HG03442 (cell line): Measurements from ENCODE around the gene ISYNA1.

Source experiments
- ATAC-seq: cut with Tn5 transposase; IDR thresholded peaks from one replicate; pipeline ENCODE4 v1.9.1; 2021; ENCODE audit warnings: mild to moderate bottlenecking, moderate library complexity; ENCODE audit not compliant: unreplicated experiment

The ISYNA1 gene

DNA sequence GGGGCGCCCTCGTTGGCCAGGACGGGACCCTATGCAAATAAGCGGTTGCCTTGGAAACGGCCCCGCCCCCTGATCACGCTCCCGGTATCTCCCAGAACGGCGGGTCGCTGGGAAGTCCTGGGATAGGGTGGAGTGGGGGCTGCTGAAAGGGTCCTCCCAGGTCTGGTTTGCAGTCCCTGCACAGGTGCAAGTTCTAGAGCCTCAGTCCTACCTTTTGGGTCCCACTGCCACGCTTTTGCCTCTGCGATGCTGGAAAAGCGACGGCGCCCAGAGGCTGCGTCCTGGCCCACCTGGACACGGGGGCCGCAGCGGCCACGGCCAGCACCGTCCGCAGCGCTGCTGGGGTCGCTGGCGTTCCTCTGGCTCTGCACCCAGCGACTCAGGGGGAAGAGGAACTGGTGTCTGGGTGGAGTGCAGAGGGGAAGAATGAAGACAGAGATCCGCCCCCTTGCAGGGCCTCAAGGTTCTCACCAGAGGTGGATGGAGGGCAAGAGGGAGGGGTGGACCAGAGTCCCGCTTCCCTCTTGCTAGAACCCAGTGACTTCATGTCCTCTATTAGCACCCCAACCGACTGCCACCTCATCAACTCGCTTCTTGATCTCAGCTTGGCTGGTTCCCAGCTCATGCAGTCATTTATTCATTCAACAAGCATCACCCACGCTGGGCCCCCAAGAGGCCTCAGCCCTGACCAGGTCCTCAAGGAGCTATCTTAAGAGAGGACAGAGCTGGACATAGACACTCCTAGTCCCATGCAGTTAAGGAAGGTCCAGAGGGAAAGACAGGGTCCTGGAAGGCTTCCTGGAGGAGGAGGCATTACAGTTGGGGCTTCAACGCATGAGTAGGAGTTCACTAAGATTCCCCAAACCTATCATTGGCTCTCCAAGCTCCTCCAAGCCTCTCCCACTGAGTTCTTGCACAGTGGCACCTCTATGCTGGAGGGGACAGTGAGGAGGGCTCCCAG lies 40.4 kb downstream of the ISYNA1 start, which contains the start of gene LRRC25:
Gene LRRC25, minus strand, starts transcription at position 381 of the 961 bp plus-strand sequence. CDS start 659 bp downstream, outside the sequence.
- no peak for ATAC-seq

DNA sequence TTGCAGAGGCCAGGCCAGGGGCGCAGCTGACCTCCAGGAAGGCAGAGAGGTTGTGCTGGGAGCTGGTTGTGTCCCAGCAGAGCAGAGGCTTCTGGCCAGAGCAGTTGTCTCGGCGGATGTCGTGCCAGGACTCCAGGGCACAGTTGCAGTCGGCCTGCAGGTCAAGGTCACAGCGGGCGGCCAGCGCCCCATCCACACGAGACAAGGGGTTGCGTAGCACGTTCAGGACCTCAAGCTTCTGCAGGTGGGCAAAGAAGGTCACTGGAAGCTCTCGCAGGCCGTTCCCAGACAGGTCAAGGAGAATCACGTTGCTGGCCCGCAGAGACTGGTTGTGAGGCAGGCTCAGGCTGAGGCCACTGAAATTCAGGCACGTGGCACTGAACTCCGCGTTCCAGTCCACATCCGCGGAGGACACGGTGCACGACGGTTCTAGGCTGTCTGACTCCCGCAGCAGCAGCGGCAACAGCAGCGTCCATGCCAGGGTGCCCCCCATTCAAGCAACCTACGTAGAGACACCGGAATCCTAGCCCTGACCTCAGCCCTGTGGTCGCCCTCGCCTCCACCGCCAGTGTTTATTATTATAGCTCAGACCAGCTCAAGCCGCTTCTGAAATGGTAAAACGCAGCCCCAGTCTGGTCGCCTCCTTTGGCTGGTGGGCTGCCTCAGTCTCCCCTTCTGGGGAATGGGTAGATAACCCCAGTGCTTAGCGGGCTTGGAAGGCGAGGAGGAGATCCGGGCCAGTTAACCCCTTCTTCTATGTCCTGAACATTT lies 41.3 kb downstream of the ISYNA1 start:
- no peak for ATAC-seq

DNA sequence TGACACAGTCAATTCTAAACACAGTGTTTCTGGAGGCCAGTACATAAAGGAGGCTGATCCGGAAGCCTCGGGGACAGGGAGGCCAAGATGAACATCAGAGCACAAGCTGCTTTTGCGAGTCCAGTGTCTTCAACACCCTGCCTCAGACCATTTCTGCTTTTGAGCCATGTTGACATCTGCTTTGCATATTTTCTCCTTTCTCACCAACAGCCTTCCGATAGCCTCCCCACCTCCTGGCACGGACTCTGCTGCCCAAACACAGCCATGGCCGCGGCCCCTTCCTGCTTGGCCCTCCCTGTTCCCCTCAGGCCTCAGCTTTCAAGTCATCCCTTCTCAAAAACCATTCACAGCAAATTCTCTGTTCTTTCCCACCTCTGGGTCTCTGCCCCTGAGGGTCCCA lies 44.1 kb downstream of the ISYNA1 start:
- ATAC-seq, result no peak

DNA sequence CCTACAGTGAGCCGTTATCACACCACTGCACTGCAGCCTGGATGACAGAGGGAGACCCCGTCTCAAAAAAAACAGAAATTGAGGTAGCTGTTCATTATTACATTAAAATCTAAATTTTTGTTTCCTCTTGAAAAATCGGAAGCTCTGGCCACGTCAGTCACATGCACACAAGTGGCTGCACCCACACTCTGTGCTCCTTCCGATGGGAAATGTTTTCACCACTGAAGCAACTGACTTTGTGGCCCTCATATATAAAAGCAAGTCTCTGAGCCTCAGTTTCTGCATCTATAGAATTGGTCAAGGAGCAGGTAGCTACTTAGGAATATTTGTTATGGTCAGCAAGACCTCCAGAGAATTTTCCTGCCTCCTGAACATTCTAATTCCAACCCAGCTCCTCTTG lies 45.0 kb downstream of the ISYNA1 start:
- no peak for ATAC-seq

DNA sequence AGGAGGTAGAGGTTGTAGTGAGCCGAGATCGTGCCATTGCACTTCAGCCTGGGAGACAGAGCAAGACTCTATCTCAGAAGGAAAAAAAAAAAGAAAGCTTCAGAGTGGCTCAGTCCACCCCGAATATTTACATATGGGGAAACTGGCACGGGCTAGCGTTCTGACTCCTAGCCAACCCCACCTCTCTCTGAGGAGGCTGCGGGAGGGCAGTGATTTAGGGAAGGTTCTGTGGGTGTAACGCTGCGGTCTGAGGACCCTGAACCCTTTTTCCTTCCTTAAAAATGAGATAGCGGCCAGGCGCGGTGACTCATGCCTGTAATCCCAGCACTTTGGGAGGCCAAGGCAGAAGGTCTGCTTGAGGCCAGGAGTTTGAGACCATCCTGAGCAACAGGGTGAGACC lies 45.5 kb downstream of the ISYNA1 start:
- ATAC-seq, result no peak

DNA sequence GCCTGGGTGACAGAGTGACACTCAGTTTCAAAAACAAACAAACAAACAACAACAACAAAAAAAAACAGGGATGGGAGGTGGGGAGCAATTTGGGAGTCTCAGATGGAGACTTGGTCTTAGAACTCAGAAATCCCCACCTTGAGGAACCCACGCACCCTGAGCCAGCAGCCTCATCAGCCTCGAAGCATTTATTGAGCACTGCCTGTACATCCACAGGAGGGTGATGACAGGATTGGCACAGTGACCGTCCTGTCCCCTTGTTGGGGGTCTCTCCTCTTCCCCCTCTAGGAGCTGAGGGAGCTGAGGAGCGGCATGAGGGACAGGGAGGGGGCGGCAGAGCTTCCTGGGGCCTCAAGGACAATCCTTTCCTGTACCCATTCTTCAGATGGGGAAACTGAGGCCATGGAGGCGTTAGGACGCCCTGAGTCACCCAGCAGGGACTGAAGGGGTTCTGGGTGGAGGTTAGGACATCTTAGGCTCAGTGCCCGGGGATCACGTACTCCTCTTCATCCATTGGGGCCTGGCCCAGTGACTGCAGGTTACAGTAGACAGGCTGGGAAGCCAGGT lies 46.3 kb downstream of the ISYNA1 start:
- no peak for ATAC-seq

DNA sequence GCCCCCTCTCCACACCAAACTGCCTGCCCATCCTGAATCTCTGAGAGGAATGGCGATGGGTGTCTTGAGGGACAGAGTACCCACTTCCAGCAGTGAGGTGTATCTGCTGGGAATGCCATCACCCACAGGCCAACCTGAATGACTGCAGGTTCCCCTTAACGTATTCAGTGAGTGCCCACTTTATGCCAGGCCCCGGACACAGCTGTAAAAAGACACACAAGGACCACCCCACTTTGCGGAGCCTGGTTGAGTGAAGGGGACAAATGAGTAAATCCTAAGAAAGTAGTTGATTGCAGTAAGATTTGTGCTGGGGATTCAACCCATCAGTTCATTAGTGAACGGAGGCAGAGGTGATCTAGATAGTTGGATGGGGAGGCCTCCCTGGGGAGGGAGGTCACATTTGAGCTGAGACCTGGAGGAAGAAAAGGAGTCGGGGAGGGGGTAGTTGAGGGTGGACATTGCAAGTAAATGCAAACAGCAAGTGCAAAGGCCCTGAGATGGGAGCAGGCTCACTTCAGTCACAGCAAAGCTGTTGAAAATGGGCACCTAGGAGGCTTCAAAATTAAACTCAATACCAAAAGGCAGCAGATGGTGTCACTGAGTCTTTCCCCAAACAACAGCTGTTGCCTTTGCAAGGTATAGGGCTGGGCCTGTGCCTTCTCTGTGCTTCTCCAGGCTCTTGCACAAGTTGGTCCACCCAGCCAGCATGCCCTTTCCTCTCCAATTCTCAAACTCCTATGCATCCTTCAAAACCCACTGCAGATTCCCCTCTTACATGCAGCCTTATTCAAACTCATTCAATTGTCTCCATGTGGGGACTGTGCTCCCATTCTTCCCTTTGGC lies 47.6 kb downstream of the ISYNA1 start:
- no peak for ATAC-seq

DNA sequence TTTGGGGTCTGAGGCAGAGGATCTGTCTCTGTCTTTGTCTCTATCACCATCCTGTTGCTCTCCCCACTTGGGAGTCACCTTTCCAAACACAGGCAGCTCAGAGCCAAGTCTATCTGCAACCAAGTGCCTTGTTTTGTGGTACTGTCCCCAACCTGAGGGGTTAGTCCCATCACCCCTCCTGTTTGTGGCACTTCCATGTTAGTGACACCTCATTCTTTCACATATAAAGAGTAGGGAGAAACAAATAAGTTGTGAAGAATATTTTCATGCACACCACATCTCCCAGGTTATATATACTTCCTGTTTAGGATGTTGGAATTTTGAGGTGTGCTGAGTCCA lies 48.2 kb downstream of the ISYNA1 start:
- no peak for ATAC-seq

DNA sequence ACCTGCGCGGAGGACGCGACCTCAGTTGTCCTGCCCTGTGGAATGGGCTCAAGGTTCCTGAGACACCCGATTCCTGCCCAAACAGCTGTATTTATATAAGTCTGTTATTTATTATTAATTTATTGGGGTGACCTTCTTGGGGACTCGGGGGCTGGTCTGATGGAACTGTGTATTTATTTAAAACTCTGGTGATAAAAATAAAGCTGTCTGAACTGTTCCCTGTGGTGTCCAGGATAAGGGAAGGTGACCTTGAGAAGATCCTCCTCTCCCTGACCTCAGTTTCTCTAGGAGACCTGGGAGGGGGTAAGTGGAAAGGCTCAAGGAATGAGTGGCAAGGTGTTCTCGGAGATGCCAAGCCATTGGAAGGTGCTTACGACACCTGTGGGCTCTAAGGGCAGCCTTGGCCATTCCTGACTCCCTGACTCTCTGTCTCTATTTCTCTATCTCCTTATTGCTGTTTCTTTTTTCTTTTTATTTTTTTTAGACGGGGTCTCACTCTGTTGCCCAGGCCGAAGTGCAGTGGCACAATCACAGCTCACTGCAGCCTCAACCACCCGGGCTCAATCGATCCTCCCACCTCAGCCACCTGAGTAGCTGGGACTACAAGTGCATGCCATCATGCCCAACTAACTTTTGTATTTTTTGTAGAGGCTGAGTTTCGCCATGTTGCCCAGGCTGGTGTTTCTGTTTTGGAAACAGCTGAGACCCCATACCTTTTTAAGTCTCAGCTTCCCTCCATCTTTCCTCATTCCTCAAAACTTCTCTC lies 48.8 kb downstream of the ISYNA1 start:
- ATAC-seq, result no peak

DNA sequence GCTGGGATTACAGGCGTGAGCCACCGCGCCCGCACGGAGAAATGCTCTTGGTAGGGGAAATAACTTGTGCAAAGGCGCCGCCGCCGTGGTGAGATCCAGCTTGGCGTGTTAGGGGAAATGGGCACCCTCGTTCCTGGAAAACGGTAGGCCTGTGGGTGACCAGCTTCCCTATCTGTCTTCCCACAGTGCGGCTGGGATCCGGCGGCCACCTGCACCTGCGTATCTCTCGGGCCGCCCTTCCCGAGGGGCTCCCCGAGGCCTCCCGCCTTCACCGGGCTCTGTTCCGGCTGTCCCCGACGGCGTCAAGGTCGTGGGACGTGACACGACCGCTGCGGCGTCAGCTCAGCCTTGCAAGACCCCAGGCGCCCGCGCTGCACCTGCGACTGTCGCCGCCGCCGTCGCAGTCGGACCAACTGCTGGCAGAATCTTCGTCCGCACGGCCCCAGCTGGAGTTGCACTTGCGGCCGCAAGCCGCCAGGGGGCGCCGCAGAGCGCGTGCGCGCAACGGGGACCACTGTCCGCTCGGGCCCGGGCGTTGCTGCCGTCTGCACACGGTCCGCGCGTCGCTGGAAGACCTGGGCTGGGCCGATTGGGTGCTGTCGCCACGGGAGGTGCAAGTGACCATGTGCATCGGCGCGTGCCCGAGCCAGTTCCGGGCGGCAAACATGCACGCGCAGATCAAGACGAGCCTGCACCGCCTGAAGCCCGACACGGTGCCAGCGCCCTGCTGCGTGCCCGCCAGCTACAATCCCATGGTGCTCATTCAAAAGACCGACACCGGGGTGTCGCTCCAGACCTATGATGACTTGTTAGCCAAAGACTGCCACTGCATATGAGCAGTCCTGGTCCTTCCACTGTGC lies 49.6 kb downstream of the ISYNA1 start:
- peak; percentile 59 for ATAC-seq

DNA sequence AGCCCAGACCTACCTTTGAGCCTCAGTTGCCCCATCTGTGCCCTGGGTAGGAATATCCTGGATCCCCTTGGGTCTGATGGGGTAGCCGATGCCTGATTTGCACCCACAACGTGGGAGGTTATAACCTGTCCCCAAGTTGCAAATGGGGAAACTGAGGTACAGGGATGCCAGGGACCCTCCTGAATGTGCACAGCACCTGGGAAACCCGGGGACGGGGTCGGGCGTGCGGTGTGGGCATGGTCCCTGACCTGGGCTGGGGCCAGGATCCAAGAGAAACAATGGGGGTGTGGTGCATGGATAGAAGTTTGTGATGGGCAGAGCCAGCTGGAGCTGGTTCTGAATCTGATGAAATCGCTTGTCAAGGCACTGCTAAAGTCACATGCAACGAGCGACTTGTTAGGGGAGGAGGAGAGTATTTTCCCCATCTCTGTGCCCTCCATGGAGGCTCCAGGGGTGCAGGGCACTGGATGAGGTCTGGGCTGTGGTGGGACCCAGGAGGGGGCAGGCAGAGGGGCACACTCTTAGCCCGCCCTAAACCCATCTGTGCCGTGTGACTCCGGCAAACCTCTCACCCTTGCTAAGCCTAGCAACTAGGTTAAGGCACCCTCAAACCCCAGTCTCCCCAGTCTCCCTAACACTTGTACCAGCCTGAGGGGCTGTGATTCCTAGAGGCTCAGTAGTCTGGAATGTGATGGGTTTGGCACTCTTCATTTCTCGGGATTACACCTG lies 51.2 kb downstream of the ISYNA1 start:
- no peak for ATAC-seq

DNA sequence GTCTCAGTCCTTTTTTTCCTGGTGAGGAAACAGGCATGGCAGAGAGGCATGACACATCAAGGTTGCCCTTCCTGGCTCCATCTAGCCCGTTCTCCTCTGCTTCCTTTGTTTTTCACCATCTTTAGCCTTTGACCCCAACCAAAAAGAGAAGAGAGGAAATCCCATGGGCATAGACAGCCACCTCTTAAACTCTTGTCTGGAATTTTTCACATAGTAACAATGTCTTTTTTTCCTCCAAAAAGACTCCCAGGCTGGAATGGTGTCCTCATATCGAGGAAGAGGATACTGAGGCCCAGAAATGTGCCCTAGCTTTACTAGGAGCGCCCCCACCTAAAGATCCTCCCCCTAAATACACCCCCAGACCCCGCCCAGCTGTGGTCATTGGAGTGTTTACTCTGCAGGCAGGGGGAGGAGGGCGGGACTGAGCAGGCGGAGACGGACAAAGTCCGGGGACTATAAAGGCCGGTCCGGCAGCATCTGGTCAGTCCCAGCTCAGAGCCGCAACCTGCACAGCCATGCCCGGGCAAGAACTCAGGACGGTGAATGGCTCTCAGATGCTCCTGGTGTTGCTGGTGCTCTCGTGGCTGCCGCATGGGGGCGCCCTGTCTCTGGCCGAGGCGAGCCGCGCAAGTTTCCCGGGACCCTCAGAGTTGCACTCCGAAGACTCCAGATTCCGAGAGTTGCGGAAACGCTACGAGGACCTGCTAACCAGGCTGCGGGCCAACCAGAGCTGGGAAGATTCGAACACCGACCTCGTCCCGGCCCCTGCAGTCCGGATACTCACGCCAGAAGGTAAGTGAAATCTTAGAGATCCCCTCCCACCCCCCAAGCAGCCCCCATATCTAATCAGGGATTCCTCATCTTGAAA lies 52.0 kb downstream of the ISYNA1 start, which contains the start of gene GDF15:
Gene GDF15, plus strand, starts transcription at position 484 of the 868 bp plus-strand sequence. Its CDS starts 32 bp downstream, at position 516.
- ATAC-seq, result no peak

DNA sequence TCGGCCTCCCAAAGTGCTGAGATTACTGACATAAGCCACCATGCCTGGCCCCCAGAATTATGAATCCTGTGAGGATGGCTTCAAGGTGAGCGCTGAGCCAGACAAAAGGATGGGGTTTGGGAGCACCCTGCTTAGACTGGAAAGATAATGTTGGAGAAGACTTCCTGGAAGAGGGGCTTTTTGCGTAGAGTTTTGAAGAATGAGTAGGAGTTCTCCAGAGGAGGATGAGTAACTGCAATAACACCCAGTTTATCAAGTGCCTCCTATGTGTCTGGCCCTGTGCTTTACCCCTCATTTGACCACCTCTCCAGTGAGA lies 52.6 kb downstream of the ISYNA1 start:
- ATAC-seq, result no peak

DNA sequence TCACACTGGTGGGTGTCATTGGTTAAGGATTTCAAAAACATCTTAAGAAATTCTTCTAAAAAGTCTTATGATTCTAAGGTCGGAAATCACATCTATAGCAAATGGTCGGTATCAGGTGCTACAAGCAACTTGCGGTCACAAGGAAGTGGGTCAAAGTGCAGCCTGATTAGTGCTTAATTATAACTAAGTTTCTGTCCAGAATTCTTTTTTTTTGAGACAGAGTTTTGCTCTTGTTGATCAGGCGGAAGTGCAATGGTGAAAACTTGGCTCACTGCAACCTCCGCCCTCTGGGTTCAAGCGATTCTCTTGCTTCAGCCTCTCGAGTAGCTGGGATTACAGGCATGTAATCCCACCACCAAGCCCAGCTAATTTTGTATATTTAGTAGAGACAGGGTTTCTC lies 53.2 kb downstream of the ISYNA1 start:
- no peak for ATAC-seq
